AG09319 (cell line): Measurements from ENCODE around the gene PHF12.
"Not testable (repeated sequence)": the region's sequence is repeated elsewhere in the genome, so short reads cannot be mapped to it uniquely, and the experiment has no call there.

Experiments
- DNase-seq: peaks from one replicate; pipeline ENCODE4 v3.0.0-alpha.2; 2010; ENCODE audit warnings: low read depth; ENCODE audit errors: extremely low read depth
- CTCF ChIP-seq: IDR thresholded peaks from 2 replicates; pipeline ENCODE4 v1.5.1; 2011; ENCODE audit warnings: low read depth, mild to moderate bottlenecking, inconsistent platforms, low read length, moderate library complexity

The PHF12 gene

GRCh38 chr17:28895794-28896447 lies 55.4 kb downstream of the PHF12 start:
- no peak for TF ChIP-seq CTCF
- DNase-seq = no peak

- DNase-seq = not testable (repeated sequence)
These were observed 57.8 kb downstream of the PHF12 start for GRCh38 chr17:28893248-28894183.

GRCh38 chr17:28892024-28892423 lies 59.3 kb downstream of the PHF12 start:
- DNase-seq = no peak
- TF ChIP-seq CTCF = no peak

- TF ChIP-seq CTCF = no peak
- no peak for DNase-seq
These were observed 60.1 kb downstream of the PHF12 start for GRCh38 chr17:28891201-28891600.

- no peak for TF ChIP-seq CTCF
- DNase-seq = no peak
These were observed 61.3 kb downstream of the PHF12 start for GRCh38 chr17:28889996-28890395.

- TF ChIP-seq CTCF = no peak
- DNase-seq = no peak
These were observed 62.5 kb downstream of the PHF12 start for GRCh38 chr17:28888832-28889231.

GRCh38 chr17:28887871-28888471 lies 63.3 kb downstream of the PHF12 start:
- DNase-seq = no peak

More at GRCh38 chr17:28887871-28888471, 63.3 kb downstream of the PHF12 start:
- no peak for TF ChIP-seq CTCF
